GM12878 (cell line): Measurements from ENCODE around the gene ABRACL.

ENCODE experiments used
- CREM ChIP-seq: IDR thresholded peaks from 2 replicates; pipeline ENCODE4 v1.6.1; 2014; ENCODE audit warnings: antibody characterized with exemption, low read depth
- EZH2 ChIP-seq: IDR thresholded peaks from 2 replicates; pipeline ENCODE4 v1.6.1; 2012; ENCODE audit warnings: low read depth, mild to moderate bottlenecking, control low read depth, inconsistent platforms, low read length, borderline replicate concordance; ENCODE audit not compliant: control insufficient read depth
- MXI1 ChIP-seq: fragments of 150-350 bp; IDR thresholded peaks from 2 replicates; pipeline ENCODE4 v1.6.1; 2011; ENCODE audit warnings: low read depth, mild to moderate bottlenecking, inconsistent platforms, low read length, improper control_type of control experiment
- RBBP5 ChIP-seq: fragments of 200-600 bp; sonication (generic); conservative IDR thresholded peaks from 2 replicates; pipeline ENCODE4 v1.6.1; 2016
- TF ChIP-seq, protein P1 (sequence below), 3 experiments: IDR thresholded peaks in 2 of 3; conservative IDR thresholded peaks in 1 of 3; 2 replicates each; pipeline ENCODE4 v1.5.1; 2011; ENCODE audit warnings: low read depth in 3 of 3, low read length in 3 of 3, mild to moderate bottlenecking in 3 of 3, control low read depth in 2 of 3, moderate library complexity in 2 of 3, inconsistent platforms in 1 of 3, mixed read lengths in 1 of 3; ENCODE audit not compliant: control insufficient read depth in 2 of 3, insufficient read depth in 1 of 3; ENCODE audit errors: extremely low read depth in 1 of 3
- TF ChIP-seq, protein P2 (sequence below): IDR thresholded peaks from 2 replicates; pipeline ENCODE4 v1.6.1; 2011; ENCODE audit warnings: mild to moderate bottlenecking, low read depth, low read length, moderate library complexity; ENCODE audit not compliant: insufficient replicate concordance

DNA sequence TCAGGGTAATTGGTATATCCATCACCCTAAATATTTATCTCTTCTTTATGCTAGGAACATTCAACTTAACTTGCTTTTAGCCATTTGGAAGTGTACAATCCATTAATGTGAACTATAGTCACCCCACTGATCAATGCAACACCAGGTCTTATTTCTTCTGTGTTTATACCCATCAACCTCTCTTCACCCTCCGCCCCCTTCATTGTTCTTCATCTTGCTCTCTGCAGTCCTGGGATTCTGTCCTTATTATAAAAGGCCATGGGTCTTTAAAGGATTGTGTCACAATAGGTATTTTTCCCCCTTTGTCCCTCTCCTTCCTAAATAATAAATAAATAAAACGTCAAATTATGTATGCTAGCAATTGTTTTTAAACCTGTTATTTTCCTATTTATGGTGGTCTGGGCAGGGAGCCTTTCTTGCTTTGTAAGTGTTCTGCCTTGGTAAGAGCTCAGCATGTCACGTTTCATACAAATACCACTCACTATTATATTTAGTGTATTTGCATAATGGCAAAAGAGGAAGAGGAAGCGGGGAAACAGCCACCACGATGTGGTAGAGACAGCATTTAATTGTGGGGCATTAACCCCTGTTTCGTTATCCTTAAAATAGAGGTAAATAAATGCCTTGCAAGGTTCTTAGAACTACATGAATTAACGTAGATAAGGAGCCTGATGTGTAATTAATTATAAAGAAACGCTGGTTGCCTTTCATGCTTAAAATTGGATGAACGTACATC, 1.9 kb downstream of the ABRACL start:
- TF ChIP-seq CREM (peak; percentile 12; the same call in 1 of the 2 replicates), EZH2 (no peak), RBBP5 (no peak), MXI1 (peak; percentile 29; the same call in 1 of the 2 replicates)
- TF ChIP-seq, protein P1, sequence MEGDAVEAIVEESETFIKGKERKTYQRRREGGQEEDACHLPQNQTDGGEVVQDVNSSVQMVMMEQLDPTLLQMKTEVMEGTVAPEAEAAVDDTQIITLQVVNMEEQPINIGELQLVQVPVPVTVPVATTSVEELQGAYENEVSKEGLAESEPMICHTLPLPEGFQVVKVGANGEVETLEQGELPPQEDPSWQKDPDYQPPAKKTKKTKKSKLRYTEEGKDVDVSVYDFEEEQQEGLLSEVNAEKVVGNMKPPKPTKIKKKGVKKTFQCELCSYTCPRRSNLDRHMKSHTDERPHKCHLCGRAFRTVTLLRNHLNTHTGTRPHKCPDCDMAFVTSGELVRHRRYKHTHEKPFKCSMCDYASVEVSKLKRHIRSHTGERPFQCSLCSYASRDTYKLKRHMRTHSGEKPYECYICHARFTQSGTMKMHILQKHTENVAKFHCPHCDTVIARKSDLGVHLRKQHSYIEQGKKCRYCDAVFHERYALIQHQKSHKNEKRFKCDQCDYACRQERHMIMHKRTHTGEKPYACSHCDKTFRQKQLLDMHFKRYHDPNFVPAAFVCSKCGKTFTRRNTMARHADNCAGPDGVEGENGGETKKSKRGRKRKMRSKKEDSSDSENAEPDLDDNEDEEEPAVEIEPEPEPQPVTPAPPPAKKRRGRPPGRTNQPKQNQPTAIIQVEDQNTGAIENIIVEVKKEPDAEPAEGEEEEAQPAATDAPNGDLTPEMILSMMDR (IDR thresholded peaks at IDR 0.05 in 2 of 3, conservative IDR thresholded peaks at IDR 0.05 in 1 of 3; ENCODE audit: control insufficient read depth in 2 of 3, extremely low read depth in 1 of 3, insufficient read depth in 1 of 3, low read depth in 3 of 3, low read length in 3 of 3) = no peak
- TF ChIP-seq, protein P2, sequence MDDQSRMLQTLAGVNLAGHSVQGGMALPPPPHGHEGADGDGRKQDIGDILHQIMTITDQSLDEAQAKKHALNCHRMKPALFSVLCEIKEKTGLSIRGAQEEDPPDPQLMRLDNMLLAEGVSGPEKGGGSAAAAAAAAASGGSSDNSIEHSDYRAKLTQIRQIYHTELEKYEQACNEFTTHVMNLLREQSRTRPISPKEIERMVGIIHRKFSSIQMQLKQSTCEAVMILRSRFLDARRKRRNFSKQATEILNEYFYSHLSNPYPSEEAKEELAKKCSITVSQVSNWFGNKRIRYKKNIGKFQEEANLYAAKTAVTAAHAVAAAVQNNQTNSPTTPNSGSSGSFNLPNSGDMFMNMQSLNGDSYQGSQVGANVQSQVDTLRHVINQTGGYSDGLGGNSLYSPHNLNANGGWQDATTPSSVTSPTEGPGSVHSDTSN = no peak
